Sigmoid colon (tissue), 3 donors: Measurements from ENCODE around the gene SARM1.

Source experiments
- CTCF ChIP-seq, 4 experiments: fragments of 450-650 bp in 3 of 4; fragments of 200-600 bp in 1 of 4; IDR thresholded peaks; one replicate each; pipeline ENCODE4 v1.5.1; 2016 to 2019; ENCODE audit warnings: antibody characterized with exemption in 4 of 4, mild to moderate bottlenecking in 3 of 4, moderate library complexity in 2 of 4
- POLR2A ChIP-seq, 2 donors: fragments of 450-650 bp; IDR thresholded peaks; one replicate each; pipeline ENCODE4 v1.6.1; 2016; ENCODE audit warnings: antibody characterized with exemption in 2 of 2, mild to moderate bottlenecking in 2 of 2, moderate library complexity in 2 of 2

DNA sequence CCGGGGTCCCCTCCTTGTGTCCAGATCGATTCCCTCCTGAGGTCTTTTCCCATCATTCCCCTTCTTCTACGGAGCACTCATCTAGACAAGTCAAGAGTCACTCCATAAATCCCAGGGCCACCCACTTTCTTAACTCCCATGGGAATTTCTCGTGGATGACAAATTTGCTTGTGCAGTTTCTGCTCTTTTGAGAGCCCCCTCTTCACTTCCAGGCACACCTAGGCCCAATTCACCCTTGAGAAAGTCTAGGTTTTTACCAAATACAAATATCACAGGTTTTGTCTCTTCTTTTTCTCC lies 13.6 kb upstream of the SARM1 start:
- TF ChIP-seq CTCF (IDR thresholded peaks at IDR 0.05) = no peak
- no peak for TF ChIP-seq POLR2A (IDR thresholded peaks at IDR 0.05)
